Stomach (tissue), 4 donors: ENCODE results near the gene IGF1R.

Experiments used
- CTCF ChIP-seq, 7 experiments: fragments of 450-650 bp in 4 of 7; fragments of 200-600 bp in 3 of 7; sonication (generic) in 3 of 7; IDR thresholded peaks; one replicate each; pipeline ENCODE4 v1.5.1; 2016 to 2019; ENCODE audit warnings: antibody characterized with exemption in 7 of 7, control low read depth in 2 of 7, mild to moderate bottlenecking in 1 of 7
- EP300 ChIP-seq: sonication (generic); formaldehyde crosslinking; IDR thresholded peaks from one replicate; pipeline ENCODE4 v1.6.1; 2017; ENCODE audit warnings: antibody characterized with exemption
- POLR2A ChIP-seq, 4 donors: fragments of 450-650 bp; IDR thresholded peaks; one replicate each; pipeline ENCODE4 v1.6.1; 2016; ENCODE audit warnings: antibody characterized with exemption in 4 of 4, control low read depth in 2 of 4, mild to moderate bottlenecking in 1 of 4, moderate library complexity in 1 of 4
- POLR2AphosphoS5 ChIP-seq, 3 donors: sonication (generic); formaldehyde crosslinking; IDR thresholded peaks; one replicate each; pipeline ENCODE4 v1.6.1; 2016; ENCODE audit warnings: antibody characterized with exemption in 3 of 3

- TF ChIP-seq CTCF (IDR thresholded peaks at IDR 0.05) (peak in 1 of 7 experiments; percentile 9), EP300 (no peak), POLR2AphosphoS5 (IDR thresholded peaks at IDR 0.05) (no peak), POLR2A (IDR thresholded peaks at IDR 0.05) (no peak)
These were observed 155.7 kb downstream of the IGF1R start for GRCh38 chr15:98804057-98804380.
